GM18870 (cell line): Measurements from ENCODE around the gene TGIF2LY.
"Not testable (repeated sequence)": the region's sequence is repeated elsewhere in the genome, so short reads cannot be mapped to it uniquely, and the experiment has no call there.

Source experiments
- ATAC-seq: cut with Tn5 transposase; IDR thresholded peaks from one replicate; pipeline ENCODE4 v1.9.1; 2021; ENCODE audit warnings: moderate library complexity; ENCODE audit not compliant: unreplicated experiment

The TGIF2LY gene

GRCh38 chrY:3578767-3579166, at the start of gene TGIF2LY:
TSS of gene TGIF2LY (plus strand) at chrY:3579067. CDS start at chrY:3579245, 178 bp downstream.
- ATAC-seq: not testable (repeated sequence)
